ENCODE measurements around the gene NANOS2. TPM values are rescaled to one million over a fixed set of nuclear protein-coding genes. Genes with fewer than 3 reads are reported as not detected.

The NANOS2 gene
- total and polyA plus RNA-seq, 2 donors from 2014 or later, result not detected

- H3K27me3 ChIP-seq (ENCODE audit: control insufficient read depth, insufficient read depth, low read length), result peaks cover 3% of the 10 kb centered on the region
- H3K9ac ChIP-seq (ENCODE audit: low read length in 3 of 3), result no peak overlapping the region
- intact Hi-C loops (cut with DNase I), result no loop called here
Measured at GRCh38 chr19:45935267-45935666, 20.7 kb upstream of the NANOS2 start.

GRCh38 chr19:45934551-45935230 lies 20.1 kb upstream of the NANOS2 start:
- H3K36me3 ChIP-seq (ENCODE audit: control insufficient read depth in 2 of 3, insufficient read depth in 3 of 3, low read length in 3 of 3), result no peaks in the 10 kb centered on the region
- H3K4me1 ChIP-seq (ENCODE audit: control insufficient read depth in 2 of 3, insufficient read depth in 2 of 3, low read depth in 1 of 3, low read length in 3 of 3), result no peaks in the 10 kb centered on the region
- H3K27ac ChIP-seq (ENCODE audit: low read depth in 2 of 2, low read length in 2 of 2), result no peak overlapping the region
- DNase-seq (peak in 1 of 5 donors; percentile 52), FAIRE-seq (no peak)
- H3K4me3 ChIP-seq (ENCODE audit: low read length in 3 of 3), result no peak overlapping the region
- TF ChIP-seq, protein P1, sequence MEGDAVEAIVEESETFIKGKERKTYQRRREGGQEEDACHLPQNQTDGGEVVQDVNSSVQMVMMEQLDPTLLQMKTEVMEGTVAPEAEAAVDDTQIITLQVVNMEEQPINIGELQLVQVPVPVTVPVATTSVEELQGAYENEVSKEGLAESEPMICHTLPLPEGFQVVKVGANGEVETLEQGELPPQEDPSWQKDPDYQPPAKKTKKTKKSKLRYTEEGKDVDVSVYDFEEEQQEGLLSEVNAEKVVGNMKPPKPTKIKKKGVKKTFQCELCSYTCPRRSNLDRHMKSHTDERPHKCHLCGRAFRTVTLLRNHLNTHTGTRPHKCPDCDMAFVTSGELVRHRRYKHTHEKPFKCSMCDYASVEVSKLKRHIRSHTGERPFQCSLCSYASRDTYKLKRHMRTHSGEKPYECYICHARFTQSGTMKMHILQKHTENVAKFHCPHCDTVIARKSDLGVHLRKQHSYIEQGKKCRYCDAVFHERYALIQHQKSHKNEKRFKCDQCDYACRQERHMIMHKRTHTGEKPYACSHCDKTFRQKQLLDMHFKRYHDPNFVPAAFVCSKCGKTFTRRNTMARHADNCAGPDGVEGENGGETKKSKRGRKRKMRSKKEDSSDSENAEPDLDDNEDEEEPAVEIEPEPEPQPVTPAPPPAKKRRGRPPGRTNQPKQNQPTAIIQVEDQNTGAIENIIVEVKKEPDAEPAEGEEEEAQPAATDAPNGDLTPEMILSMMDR (IDR thresholded peaks at IDR 0.05; ENCODE audit: borderline replicate concordance, extremely low read depth, insufficient read depth), result no peak
- H3K9ac ChIP-seq (ENCODE audit: low read length in 3 of 3), result no peak overlapping the region
- peaks cover 3% of the 10 kb centered on the region for H3K27me3 ChIP-seq (ENCODE audit: control insufficient read depth, insufficient read depth, low read length)
- H3K9me3 ChIP-seq (ENCODE audit: control insufficient read depth in 2 of 3, insufficient read depth in 1 of 3, low read length in 3 of 3), result no peaks in the 10 kb centered on the region
- intact Hi-C loops (cut with DNase I), result no loop called here

More at GRCh38 chr19:45935267-45935666, 20.7 kb upstream of the NANOS2 start:
- Histone ChIP-seq H3K4me3 (ENCODE audit: low read length in 3 of 3) (no peak overlapping the region), H3K27ac (ENCODE audit: low read depth in 2 of 2, low read length in 2 of 2) (no peak overlapping the region), H3K36me3 (ENCODE audit: control insufficient read depth in 2 of 3, insufficient read depth in 3 of 3, low read length in 3 of 3) (no peaks in the 10 kb centered on the region), H3K9me3 (ENCODE audit: control insufficient read depth in 2 of 3, insufficient read depth in 1 of 3, low read length in 3 of 3) (no peaks in the 10 kb centered on the region), H3K4me1 (ENCODE audit: control insufficient read depth in 2 of 3, insufficient read depth in 2 of 3, low read depth in 1 of 3, low read length in 3 of 3) (no peaks in the 10 kb centered on the region)
- TF ChIP-seq, protein P1 (IDR thresholded peaks at IDR 0.05; ENCODE audit: borderline replicate concordance, extremely low read depth, insufficient read depth), result no peak
- FAIRE-seq (no peak), DNase-seq (peak in 1 of 5 donors; percentile 55)

DNA sequence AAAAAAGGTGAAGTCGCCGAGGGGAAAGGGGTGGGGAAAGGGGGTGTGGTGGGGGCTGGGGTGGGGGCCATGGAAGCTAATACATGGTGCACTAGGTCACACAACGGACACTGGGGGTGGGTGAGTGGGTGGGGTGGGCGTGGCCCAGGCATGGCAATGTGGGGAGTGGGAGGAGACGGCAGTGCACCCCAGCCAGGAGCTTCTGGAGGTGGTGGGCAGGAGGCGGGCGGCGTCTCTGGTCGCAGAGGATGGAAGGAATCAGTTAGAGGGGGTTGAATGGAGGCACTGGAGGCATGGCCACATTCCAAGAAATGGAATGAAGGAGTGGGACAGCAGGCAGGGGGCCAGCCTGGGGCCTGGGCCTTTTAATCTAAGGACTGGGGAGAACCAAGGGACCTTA lies 19.2 kb upstream of the NANOS2 start:
- no peak overlapping the region for H3K27ac ChIP-seq (ENCODE audit: low read depth in 2 of 2, low read length in 2 of 2)
- H3K9ac ChIP-seq (ENCODE audit: low read length in 3 of 3), result no peak overlapping the region
- FAIRE-seq, result no peak
- H3K27me3 ChIP-seq (ENCODE audit: control insufficient read depth, insufficient read depth, low read length), result peaks cover 2% of the 10 kb centered on the region
- intact Hi-C loops (cut with DNase I), result no loop called here
- no peak overlapping the region for H3K4me3 ChIP-seq (ENCODE audit: low read length in 3 of 3)
- DNase-seq, result no peak
- no peaks in the 10 kb centered on the region for H3K9me3 ChIP-seq (ENCODE audit: control insufficient read depth in 2 of 3, insufficient read depth in 1 of 3, low read length in 3 of 3)
- TF ChIP-seq, protein P1 (IDR thresholded peaks at IDR 0.05; ENCODE audit: borderline replicate concordance, extremely low read depth, insufficient read depth), result no peak
- H3K36me3 ChIP-seq (ENCODE audit: control insufficient read depth in 2 of 3, insufficient read depth in 3 of 3, low read length in 3 of 3), result no peaks in the 10 kb centered on the region
- no peaks in the 10 kb centered on the region for H3K4me1 ChIP-seq (ENCODE audit: control insufficient read depth in 2 of 3, insufficient read depth in 2 of 3, low read depth in 1 of 3, low read length in 3 of 3)
